OCI-LY3 (cell line): ENCODE data around the gene PLEKHA6.

Source experiments
- H2AFZ ChIP-seq: fragments of 200-600, 300-600 bp; shearing (Covaris generic); 2 replicates; pipeline ENCODE4 v1.6.0; 2014; ENCODE audit warnings: antibody characterized with exemption, low read depth, low read length
- H3K27ac ChIP-seq: fragments of 200-600, 300-600 bp; sonication (generic); 2 replicates; pipeline ENCODE4 v1.5.1; 2014; ENCODE audit warnings: mild to moderate bottlenecking, low read length, moderate library complexity, mixed read lengths
- H3K27me3 ChIP-seq: fragments of 200-600, 300-600 bp; sonication (generic); 2 replicates; pipeline ENCODE4 v1.6.1; 2014; ENCODE audit warnings: low read depth, low read length, mixed read lengths
- H3K36me3 ChIP-seq: fragments of 200-600, 300-600 bp; sonication (generic); replicated peaks from 2 replicates; pipeline ENCODE3; 2014; ENCODE audit warnings: low read depth, low read length, mixed read lengths
- H3K4me1 ChIP-seq: fragments of 300-600, 200-600 bp; sonication (generic); 2 replicates; pipeline ENCODE4 v1.6.1; 2014; ENCODE audit warnings: low read length, mixed read lengths
- H3K4me2 ChIP-seq: fragments of 200-600, 300-600 bp; sonication (generic); 2 replicates; pipeline ENCODE4 v1.6.1; 2014; ENCODE audit warnings: low read length, mixed read lengths
- H3K4me3 ChIP-seq: fragments of 300-600, 200-600 bp; sonication (generic); 2 replicates; pipeline ENCODE4 v1.5.1; 2014; ENCODE audit warnings: antibody characterized with exemption, mild to moderate bottlenecking, low read length, moderate library complexity
- H3K79me2 ChIP-seq: fragments of 300-600, 200-600 bp; shearing (Covaris generic); 2 replicates; pipeline ENCODE4 v1.6.1; 2014; ENCODE audit warnings: mild to moderate bottlenecking, low read length, mixed read lengths
- H3K9ac ChIP-seq: fragments of 300-600, 200-600 bp; shearing (Covaris generic); 2 replicates; pipeline ENCODE4 v1.6.0; 2014; ENCODE audit warnings: mild to moderate bottlenecking, low read length, moderate library complexity
- H3K9me3 ChIP-seq: fragments of 200-600, 300-600 bp; shearing (Covaris generic); 2 replicates; pipeline ENCODE4 v1.6.1; 2014; ENCODE audit warnings: low read length, mixed read lengths; ENCODE audit not compliant: insufficient read depth
- H4K20me1 ChIP-seq: fragments of 200-600, 300-600 bp; sonication (generic); 2 replicates; pipeline ENCODE4 v1.6.1; 2016; ENCODE audit warnings: low read length, mixed read lengths; ENCODE audit not compliant: insufficient read depth
- EZH2phosphoT487 ChIP-seq: fragments of 200-600 bp; shearing (Covaris generic); IDR thresholded peaks from 2 replicates; pipeline ENCODE4 v1.6.1; 2018; ENCODE audit warnings: antibody characterized with exemption, mixed run types, low read depth
- TF ChIP-seq, protein P1 (sequence below): fragments of 200-600, 300-600 bp; sonication (generic); IDR thresholded peaks from 2 replicates; pipeline ENCODE4 v1.5.1; 2014; ENCODE audit warnings: antibody characterized with exemption, low read length, low read depth

PLEKHA6 gene

DNA sequence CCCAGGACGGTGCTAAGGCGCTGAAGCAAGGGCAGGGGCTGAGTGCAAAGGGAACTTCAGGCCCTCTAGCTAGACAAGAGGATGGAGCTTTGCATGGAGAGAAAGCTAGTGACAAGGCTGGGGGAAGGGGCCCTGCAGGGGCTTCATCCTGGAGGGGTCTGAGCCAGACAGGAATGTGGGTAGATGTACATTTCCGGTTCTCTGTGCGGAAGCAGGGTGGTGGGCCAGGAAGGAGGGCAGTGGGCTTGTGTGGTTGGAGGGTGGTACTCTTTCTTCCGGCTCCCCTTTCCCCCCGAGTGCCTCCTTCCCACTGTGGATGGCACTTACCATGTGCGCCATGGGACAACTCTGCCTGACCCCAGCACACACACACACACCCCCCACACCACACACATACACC is 165.0 kb downstream of the PLEKHA6 start:
- Histone ChIP-seq H3K27ac (no peak overlapping the region), H3K27me3 (peaks cover 26% of the 10 kb centered on the region), H4K20me1 (no peaks in the 10 kb centered on the region; the same call in 1 of the 2 replicates), H3K9me3 (no peaks in the 10 kb centered on the region), H3K4me1 (no peaks in the 10 kb centered on the region), H2AFZ (no peak overlapping the region), H3K79me2 (no peaks in the 10 kb centered on the region), H3K4me3 (no peak overlapping the region), H3K4me2 (no peak overlapping the region), H3K9ac (no peak overlapping the region), H3K36me3 (no peaks in the 10 kb centered on the region)
- no peak for TF ChIP-seq EZH2phosphoT487
- TF ChIP-seq, protein P1, sequence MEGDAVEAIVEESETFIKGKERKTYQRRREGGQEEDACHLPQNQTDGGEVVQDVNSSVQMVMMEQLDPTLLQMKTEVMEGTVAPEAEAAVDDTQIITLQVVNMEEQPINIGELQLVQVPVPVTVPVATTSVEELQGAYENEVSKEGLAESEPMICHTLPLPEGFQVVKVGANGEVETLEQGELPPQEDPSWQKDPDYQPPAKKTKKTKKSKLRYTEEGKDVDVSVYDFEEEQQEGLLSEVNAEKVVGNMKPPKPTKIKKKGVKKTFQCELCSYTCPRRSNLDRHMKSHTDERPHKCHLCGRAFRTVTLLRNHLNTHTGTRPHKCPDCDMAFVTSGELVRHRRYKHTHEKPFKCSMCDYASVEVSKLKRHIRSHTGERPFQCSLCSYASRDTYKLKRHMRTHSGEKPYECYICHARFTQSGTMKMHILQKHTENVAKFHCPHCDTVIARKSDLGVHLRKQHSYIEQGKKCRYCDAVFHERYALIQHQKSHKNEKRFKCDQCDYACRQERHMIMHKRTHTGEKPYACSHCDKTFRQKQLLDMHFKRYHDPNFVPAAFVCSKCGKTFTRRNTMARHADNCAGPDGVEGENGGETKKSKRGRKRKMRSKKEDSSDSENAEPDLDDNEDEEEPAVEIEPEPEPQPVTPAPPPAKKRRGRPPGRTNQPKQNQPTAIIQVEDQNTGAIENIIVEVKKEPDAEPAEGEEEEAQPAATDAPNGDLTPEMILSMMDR: no peak

DNA sequence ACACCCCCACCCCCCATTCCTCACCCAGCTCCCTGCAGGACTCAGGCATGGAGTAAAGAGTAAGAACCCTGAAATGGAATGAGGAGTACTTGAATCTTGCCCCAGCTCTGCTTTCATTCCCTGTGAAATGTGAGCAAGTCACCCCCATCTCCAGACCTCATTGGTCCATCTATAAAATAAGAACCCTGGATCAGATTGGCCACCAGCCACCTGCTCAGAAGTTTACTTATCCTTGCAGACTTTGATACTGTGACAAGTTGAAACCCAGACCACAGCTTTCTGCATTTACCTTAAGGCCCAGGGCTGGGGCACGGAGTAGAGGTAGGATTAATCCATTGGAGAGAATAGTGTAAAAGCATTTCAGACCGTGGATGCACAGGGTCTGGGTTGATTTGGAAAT is 165.6 kb downstream of the PLEKHA6 start:
- Histone ChIP-seq H3K36me3 (no peaks in the 10 kb centered on the region), H2AFZ (no peak overlapping the region), H3K4me1 (peaks cover 4% of the 10 kb centered on the region; the same call in 1 of the 2 replicates), H3K9ac (no peak overlapping the region), H3K27me3 (peaks cover 27% of the 10 kb centered on the region), H3K4me3 (no peak overlapping the region), H3K79me2 (no peaks in the 10 kb centered on the region), H3K9me3 (no peaks in the 10 kb centered on the region), H3K27ac (no peak overlapping the region), H3K4me2 (no peak overlapping the region), H4K20me1 (no peaks in the 10 kb centered on the region; the same call in 1 of the 2 replicates)
- TF ChIP-seq, protein P1: no peak
- TF ChIP-seq EZH2phosphoT487: no peak

DNA sequence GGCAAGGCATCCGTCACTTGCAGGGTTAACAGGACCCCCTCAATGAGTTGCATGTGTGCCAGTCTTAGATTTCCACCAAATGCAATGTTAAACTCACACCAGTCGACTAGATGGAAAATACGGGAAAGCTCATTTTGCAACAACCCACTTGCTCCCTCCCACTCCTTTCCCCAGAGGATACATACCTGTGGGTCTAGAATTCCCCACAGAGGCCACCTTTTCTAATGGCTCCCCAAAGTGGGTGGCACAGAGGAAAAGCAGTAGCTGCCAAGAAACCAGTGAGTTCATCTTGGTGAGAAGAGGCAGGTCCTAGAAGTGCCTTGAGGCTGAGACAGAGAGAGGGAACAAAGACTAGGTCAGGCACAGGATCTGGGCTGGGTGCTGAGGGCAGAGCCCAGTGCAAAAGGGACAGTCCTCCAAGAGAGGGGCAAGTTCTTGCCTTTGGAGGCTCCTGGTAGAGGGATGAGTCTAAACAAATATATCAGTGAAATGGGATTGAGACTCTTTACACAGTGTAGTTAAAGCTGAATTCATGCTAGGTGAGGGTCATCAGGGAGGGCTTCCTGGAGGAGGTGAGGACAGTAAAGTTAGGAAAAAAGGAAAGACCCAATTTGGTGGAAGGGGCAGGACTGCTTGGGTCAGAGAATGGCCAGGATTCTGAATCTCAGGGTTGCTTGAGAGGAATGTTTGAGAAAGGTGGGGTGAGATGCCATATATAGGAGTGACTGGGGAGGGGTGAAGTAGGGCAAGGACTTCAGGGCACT is 167.0 kb downstream of the PLEKHA6 start:
- no peaks in the 10 kb centered on the region; the same call in 1 of the 2 replicates for H4K20me1 ChIP-seq
- H3K4me3 ChIP-seq: no peak overlapping the region
- no peak overlapping the region for H3K27ac ChIP-seq
- no peaks in the 10 kb centered on the region for H3K9me3 ChIP-seq
- peaks cover 40% of the 10 kb centered on the region for H3K27me3 ChIP-seq
- H3K36me3 ChIP-seq: no peaks in the 10 kb centered on the region
- H3K9ac ChIP-seq: no peak overlapping the region
- H3K4me1 ChIP-seq: peaks cover 4% of the 10 kb centered on the region; the same call in 1 of the 2 replicates
- no peak overlapping the region for H2AFZ ChIP-seq
- TF ChIP-seq, protein P1: no peak
- TF ChIP-seq EZH2phosphoT487: no peak
- no peak overlapping the region for H3K4me2 ChIP-seq
- no peaks in the 10 kb centered on the region for H3K79me2 ChIP-seq

DNA sequence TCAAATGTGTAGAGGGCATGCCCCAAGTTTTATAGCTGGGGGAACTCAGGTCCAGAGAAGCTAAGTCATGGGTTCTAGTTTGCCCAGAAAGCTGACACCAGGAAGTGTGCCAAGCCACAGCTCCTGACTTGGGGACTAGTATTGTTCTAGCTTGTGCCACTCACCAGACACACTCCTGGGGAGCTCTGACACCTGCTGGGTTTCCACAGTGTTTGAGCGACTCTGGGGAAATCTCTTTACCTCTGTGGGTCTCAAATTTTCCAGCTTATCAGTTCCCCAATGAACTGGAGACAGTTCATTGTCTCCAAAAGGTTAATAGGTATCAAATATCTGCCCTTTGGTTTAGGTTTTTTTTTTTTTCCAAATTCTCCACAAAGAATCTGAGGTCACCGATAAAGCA is 167.7 kb downstream of the PLEKHA6 start:
- Histone ChIP-seq H3K4me2 (no peak overlapping the region), H3K27me3 (peaks cover 47% of the 10 kb centered on the region), H3K27ac (no peak overlapping the region), H3K9ac (no peak overlapping the region), H3K9me3 (no peaks in the 10 kb centered on the region), H4K20me1 (no peaks in the 10 kb centered on the region; the same call in 1 of the 2 replicates), H3K79me2 (no peaks in the 10 kb centered on the region), H3K36me3 (no peaks in the 10 kb centered on the region), H3K4me1 (peaks cover 4% of the 10 kb centered on the region; the same call in 1 of the 2 replicates), H3K4me3 (no peak overlapping the region), H2AFZ (no peak overlapping the region)
- TF ChIP-seq, protein P1: no peak
- TF ChIP-seq EZH2phosphoT487: no peak
